K562 (cell line): ENCODE results near the gene KSR2. TPM values are rescaled to one million over a fixed set of nuclear protein-coding genes. Genes with fewer than 3 reads are reported as not detected.

Experiments used
- BMI1 ChIP-seq: fragments of 150-350 bp; IDR thresholded peaks from 2 replicates; pipeline ENCODE4 v1.6.1; 2014; ENCODE audit warnings: low read length
- CBFA2T2 ChIP-seq: fragments of 450-650 bp; conservative IDR thresholded peaks from 2 replicates; pipeline ENCODE4 v1.6.1; 2017; ENCODE audit warnings: mild to moderate bottlenecking
- KLF16 ChIP-seq: IDR thresholded peaks from 2 replicates; pipeline ENCODE4 v1.6.1; 2016; ENCODE audit warnings: antibody characterized with exemption
- MXI1 ChIP-seq: IDR thresholded peaks from 2 replicates; pipeline ENCODE4 v1.6.1; 2011; ENCODE audit warnings: low read depth, mild to moderate bottlenecking, improper control_type of control experiment, low read length
- PTRF ChIP-seq: fragments of 450-650 bp; IDR thresholded peaks from 2 replicates; pipeline ENCODE4 v1.6.1; 2016; ENCODE audit warnings: mild to moderate bottlenecking, missing genetic modification characterization, missing compliant biosample characterization
- TFAM ChIP-seq: fragments of 250-450 bp; sonication (Bioruptor Pico); conservative IDR thresholded peaks from 2 replicates; pipeline ENCODE4 v1.5.0; 2021; ENCODE audit warnings: mild to moderate bottlenecking, moderate library complexity
- ZFP1 ChIP-seq: fragments of 450-650 bp; formaldehyde crosslinking; IDR thresholded peaks from 2 replicates; pipeline ENCODE4 v1.4.0; 2020; ENCODE audit warnings: mild to moderate bottlenecking, mixed read lengths
- ZNF140 ChIP-seq: fragments of 250-450 bp; sonication (Bioruptor Pico); IDR thresholded peaks from 2 replicates; pipeline ENCODE4 v1.8.0; 2021; ENCODE audit warnings: moderate library complexity, mild to moderate bottlenecking, inconsistent platforms
- ZNF263 ChIP-seq: sonication (generic); formaldehyde crosslinking; IDR thresholded peaks from 2 replicates; pipeline ENCODE4 v1.8.0; 2022; ENCODE audit warnings: mild to moderate bottlenecking, missing genetic modification reagents, borderline replicate concordance
- ZSCAN32 ChIP-seq: fragments of 450-650 bp; formaldehyde crosslinking; IDR thresholded peaks from 2 replicates; pipeline ENCODE4 v1.4.0; 2020; ENCODE audit warnings: mild to moderate bottlenecking, moderate library complexity
- polyA plus RNA-seq, 8 experiments: library from polyadenylated mRNA; depleted of rRNA in 4 of 8; stranded (reverse) in 5 of 8; unstranded in 3 of 8; fragments of >200 nt; fragmentation: Nextera tagmentation in 2 of 8; fragmentation: Illumina TruSeq in 1 of 8; extraction: Ambion mirVana in 2 of 8; extraction: Trizol in 1 of 8; gene quantifications; 2 replicates each; pipeline versions ENCODE4 v1.2.1 to v1.2.3, GENCODE V29; 2011 to 2014; ENCODE audit warnings: inconsistent platforms in 1 of 8, missing spikeins in 1 of 8
- total RNA-seq, 7 experiments: library from RNA; depleted of rRNA in 6 of 7; stranded (reverse); fragments of >200 nt in 6 of 7; fragmentation: Illumina TruSeq in 2 of 7; extraction: Trizol in 2 of 7; gene quantifications; 2 replicates each; pipeline versions ENCODE4 v1.2.1 to v1.2.3, GENCODE V29; 2011 to 2021; ENCODE audit warnings: low replicate concordance in 1 of 7
- TF ChIP-seq, protein P1 (sequence below), 2 experiments: IDR thresholded peaks; 2 replicates each; pipeline ENCODE4 v1.6.1; 2011; ENCODE audit warnings: borderline replicate concordance in 1 of 2, control low read depth in 1 of 2, low read depth in 1 of 2, low read length in 1 of 2, mild to moderate bottlenecking in 1 of 2, mixed read lengths in 1 of 2, moderate library complexity in 1 of 2; ENCODE audit not compliant: insufficient read depth in 1 of 2, insufficient read length in 1 of 2, poor library complexity in 1 of 2, severe bottlenecking in 1 of 2; ENCODE audit errors: extremely low read depth in 1 of 2
- TF ChIP-seq, protein P2 (sequence below): fragments of 200-600 bp; sonication (generic); IDR thresholded peaks from one replicate; pipeline ENCODE4 v1.6.1; 2012; ENCODE audit warnings: mild to moderate bottlenecking, low read depth, low read length, inconsistent platforms
- TF ChIP-seq, protein P3 (sequence below): sonication (generic); formaldehyde crosslinking; IDR thresholded peaks from 2 replicates; pipeline ENCODE4 v1.8.0; 2022; ENCODE audit warnings: mild to moderate bottlenecking, missing genetic modification reagents

Gene KSR2
- total and polyA plus RNA-seq, 9 of the 15 experiments (the other 6 are each of a cell fraction or from before 2014, with no cell fraction given), result not detected

DNA sequence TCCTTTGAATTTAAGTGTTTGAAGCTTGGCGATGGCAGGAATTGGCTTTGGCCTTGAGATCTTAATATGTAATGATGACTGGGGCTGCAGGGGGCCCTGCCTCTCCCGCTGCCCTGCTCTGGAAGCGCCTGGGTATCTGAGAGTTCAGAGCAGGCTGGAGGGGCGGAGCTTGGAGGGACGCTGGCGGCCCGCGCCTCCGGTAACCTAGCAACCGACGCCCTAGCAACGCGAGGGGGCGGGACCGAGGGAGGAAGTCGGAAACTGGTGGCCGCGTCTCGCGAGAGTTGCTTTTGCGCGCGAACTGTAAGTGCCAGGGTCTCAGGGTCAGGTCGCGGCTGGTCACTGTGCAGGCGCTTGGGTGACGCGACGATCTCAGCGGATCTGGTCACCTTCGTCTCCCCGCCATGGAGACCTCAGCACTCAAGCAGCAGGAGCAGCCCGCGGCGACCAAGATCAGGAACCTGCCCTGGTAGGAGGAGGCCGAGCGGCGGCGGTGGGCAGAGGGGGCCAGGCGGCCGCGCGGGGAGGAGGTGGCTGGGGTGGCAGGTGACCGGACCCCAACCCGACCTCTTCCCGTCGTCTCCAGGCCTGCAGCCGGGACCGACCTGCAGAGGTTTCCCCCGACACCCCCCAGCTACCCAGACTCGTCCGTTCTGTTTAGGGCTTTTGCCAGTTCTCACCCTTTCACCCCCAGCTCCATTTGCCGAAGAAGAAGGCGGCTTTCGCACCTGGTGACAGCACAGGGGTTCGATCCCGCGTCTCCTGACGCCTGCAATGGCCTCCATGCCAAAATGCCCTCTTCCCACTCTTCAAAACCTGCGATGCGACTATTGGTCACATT is 47.9 kb upstream of the KSR2 start, which contains the start of gene RFC5 (continued):
- TF ChIP-seq, protein P1, sequence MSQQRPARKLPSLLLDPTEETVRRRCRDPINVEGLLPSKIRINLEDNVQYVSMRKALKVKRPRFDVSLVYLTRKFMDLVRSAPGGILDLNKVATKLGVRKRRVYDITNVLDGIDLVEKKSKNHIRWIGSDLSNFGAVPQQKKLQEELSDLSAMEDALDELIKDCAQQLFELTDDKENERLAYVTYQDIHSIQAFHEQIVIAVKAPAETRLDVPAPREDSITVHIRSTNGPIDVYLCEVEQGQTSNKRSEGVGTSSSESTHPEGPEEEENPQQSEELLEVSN (IDR thresholded peaks at IDR 0.05; ENCODE audit: borderline replicate concordance in 1 of 2, extremely low read depth in 1 of 2, insufficient read depth in 1 of 2, insufficient read length in 1 of 2, low read depth in 1 of 2, low read length in 1 of 2, poor library complexity in 1 of 2, severe bottlenecking in 1 of 2), result peak; percentile 90 to 94
- TF ChIP-seq ZSCAN32 (CRISPR knock-in tag), result no peak
- TF ChIP-seq BMI1, result peak; percentile 98
- no peak for TF ChIP-seq ZNF263
- TF ChIP-seq, protein P2, sequence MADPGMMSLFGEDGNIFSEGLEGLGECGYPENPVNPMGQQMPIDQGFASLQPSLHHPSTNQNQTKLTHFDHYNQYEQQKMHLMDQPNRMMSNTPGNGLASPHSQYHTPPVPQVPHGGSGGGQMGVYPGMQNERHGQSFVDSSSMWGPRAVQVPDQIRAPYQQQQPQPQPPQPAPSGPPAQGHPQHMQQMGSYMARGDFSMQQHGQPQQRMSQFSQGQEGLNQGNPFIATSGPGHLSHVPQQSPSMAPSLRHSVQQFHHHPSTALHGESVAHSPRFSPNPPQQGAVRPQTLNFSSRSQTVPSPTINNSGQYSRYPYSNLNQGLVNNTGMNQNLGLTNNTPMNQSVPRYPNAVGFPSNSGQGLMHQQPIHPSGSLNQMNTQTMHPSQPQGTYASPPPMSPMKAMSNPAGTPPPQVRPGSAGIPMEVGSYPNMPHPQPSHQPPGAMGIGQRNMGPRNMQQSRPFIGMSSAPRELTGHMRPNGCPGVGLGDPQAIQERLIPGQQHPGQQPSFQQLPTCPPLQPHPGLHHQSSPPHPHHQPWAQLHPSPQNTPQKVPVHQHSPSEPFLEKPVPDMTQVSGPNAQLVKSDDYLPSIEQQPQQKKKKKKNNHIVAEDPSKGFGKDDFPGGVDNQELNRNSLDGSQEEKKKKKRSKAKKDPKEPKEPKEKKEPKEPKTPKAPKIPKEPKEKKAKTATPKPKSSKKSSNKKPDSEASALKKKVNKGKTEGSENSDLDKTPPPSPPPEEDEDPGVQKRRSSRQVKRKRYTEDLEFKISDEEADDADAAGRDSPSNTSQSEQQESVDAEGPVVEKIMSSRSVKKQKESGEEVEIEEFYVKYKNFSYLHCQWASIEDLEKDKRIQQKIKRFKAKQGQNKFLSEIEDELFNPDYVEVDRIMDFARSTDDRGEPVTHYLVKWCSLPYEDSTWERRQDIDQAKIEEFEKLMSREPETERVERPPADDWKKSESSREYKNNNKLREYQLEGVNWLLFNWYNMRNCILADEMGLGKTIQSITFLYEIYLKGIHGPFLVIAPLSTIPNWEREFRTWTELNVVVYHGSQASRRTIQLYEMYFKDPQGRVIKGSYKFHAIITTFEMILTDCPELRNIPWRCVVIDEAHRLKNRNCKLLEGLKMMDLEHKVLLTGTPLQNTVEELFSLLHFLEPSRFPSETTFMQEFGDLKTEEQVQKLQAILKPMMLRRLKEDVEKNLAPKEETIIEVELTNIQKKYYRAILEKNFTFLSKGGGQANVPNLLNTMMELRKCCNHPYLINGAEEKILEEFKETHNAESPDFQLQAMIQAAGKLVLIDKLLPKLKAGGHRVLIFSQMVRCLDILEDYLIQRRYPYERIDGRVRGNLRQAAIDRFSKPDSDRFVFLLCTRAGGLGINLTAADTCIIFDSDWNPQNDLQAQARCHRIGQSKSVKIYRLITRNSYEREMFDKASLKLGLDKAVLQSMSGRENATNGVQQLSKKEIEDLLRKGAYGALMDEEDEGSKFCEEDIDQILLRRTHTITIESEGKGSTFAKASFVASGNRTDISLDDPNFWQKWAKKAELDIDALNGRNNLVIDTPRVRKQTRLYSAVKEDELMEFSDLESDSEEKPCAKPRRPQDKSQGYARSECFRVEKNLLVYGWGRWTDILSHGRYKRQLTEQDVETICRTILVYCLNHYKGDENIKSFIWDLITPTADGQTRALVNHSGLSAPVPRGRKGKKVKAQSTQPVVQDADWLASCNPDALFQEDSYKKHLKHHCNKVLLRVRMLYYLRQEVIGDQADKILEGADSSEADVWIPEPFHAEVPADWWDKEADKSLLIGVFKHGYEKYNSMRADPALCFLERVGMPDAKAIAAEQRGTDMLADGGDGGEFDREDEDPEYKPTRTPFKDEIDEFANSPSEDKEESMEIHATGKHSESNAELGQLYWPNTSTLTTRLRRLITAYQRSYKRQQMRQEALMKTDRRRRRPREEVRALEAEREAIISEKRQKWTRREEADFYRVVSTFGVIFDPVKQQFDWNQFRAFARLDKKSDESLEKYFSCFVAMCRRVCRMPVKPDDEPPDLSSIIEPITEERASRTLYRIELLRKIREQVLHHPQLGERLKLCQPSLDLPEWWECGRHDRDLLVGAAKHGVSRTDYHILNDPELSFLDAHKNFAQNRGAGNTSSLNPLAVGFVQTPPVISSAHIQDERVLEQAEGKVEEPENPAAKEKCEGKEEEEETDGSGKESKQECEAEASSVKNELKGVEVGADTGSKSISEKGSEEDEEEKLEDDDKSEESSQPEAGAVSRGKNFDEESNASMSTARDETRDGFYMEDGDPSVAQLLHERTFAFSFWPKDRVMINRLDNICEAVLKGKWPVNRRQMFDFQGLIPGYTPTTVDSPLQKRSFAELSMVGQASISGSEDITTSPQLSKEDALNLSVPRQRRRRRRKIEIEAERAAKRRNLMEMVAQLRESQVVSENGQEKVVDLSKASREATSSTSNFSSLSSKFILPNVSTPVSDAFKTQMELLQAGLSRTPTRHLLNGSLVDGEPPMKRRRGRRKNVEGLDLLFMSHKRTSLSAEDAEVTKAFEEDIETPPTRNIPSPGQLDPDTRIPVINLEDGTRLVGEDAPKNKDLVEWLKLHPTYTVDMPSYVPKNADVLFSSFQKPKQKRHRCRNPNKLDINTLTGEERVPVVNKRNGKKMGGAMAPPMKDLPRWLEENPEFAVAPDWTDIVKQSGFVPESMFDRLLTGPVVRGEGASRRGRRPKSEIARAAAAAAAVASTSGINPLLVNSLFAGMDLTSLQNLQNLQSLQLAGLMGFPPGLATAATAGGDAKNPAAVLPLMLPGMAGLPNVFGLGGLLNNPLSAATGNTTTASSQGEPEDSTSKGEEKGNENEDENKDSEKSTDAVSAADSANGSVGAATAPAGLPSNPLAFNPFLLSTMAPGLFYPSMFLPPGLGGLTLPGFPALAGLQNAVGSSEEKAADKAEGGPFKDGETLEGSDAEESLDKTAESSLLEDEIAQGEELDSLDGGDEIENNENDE, result no peak
- TF ChIP-seq ZNF140 (CRISPR knock-in tag), result no peak
- TF ChIP-seq PTRF (tag), result no peak
- no peak for TF ChIP-seq ZFP1
- TF ChIP-seq, protein P3, sequence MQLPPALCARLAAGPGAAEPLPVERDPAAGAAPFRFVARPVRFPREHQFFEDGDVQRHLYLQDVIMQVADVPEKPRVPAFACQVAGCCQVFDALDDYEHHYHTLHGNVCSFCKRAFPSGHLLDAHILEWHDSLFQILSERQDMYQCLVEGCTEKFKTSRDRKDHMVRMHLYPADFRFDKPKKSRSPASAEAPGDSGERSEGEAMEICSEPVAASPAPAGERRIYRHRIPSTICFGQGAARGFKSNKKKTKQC (CRISPR knock-in tag), result 0 out of 2 replicates have a peak, but pooled peaks have one; percentile 56
- TF ChIP-seq KLF16, result no peak
- peak; percentile 99 for TF ChIP-seq MXI1
- TF ChIP-seq CBFA2T2, result 0 out of 2 replicates have a peak, but pooled peaks have one; percentile 13
- TF ChIP-seq TFAM (CRISPR knock-in tag), result no peak
